Measurements from ENCODE around the gene TMEM254.
"Not testable (repeated sequence)": the region's sequence is repeated elsewhere in the genome, so short reads cannot be mapped to it uniquely, and the experiment has no call there.

GRCh38 chr10:80035430-80035829 lies 43.0 kb upstream of the TMEM254 start:
- not testable (repeated sequence) for TF ChIP-seq CTCF (IDR thresholded peaks at IDR 0.05 in 8 of 11, conservative IDR thresholded peaks at IDR 0.05 in 3 of 11); POLR2AphosphoS5 (IDR thresholded peaks at IDR 0.05)
